GM19463 (cell line): ENCODE results near the gene DYDC2.
A peak's percentile ranks its signal among the peaks of the same experiment; 100 is the strongest.
"Not testable (repeated sequence)": the region's sequence is repeated elsewhere in the genome, so short reads cannot be mapped to it uniquely, and the experiment has no call there.

ENCODE experiments used
- ATAC-seq: cut with Tn5 transposase; IDR thresholded peaks from one replicate; pipeline ENCODE4 v1.9.1; 2021; ENCODE audit warnings: mild to moderate bottlenecking, moderate library complexity; ENCODE audit not compliant: unreplicated experiment

Gene DYDC2, protein sequence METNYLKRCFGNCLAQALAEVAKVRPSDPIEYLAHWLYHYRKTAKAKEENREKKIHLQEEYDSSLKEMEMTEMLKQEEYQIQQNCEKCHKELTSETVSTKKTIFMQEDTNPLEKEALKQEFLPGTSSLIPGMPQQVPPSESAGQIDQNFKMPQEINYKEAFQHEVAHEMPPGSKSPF

DNA sequence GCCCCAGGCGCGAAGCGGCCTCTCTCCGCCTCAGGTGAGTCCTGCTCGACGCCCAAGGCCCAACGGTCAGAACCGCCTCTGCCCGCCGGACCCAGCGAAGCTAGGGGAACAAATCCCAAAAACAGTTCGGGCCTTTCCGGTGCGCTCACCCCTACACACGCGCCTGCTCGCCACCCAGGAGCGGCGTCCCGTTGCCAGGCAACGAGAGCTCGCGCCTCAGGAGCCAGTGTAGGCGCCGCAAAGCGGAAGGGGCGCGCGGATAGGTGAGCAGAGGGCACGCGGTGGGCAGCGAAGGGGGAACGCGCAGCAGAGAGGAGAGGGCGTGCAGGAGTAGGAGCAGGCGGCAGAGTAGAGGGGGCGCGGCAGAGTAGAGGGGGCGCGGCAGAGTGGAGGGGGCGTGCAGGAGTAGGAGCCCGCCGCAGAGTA, at the start of gene DYDC2, which contains the start of gene DYDC1:
Gene DYDC2, plus strand, starts transcription at position 219 of the 426 bp plus-strand sequence. CDS start 5,663 bp downstream, outside the sequence.
Gene DYDC1, minus strand, starts transcription at position 193 of the 426 bp plus-strand sequence. CDS start 4,154 bp downstream, outside the sequence.
- peak; percentile 93 for ATAC-seq

DNA sequence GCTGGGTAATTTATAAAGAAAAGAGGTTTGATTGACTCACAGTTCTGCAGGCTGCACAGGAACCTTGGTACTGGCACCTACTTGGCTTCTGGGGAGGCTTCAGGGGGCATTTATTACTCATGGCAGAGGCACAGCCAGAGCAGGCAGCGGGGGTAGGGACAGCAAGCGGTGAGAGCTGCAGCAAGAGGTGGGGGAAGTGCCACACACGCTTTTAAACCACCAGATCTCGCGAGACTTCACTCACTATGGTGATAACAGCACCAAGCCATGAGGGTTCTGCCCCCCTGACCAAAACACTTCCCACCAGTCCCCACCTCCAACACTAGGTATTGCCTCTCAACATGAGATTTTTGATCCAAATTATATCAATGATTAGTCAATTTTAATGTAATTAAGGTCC, 43.1 kb upstream of the DYDC2 start:
- no peak for ATAC-seq

DNA sequence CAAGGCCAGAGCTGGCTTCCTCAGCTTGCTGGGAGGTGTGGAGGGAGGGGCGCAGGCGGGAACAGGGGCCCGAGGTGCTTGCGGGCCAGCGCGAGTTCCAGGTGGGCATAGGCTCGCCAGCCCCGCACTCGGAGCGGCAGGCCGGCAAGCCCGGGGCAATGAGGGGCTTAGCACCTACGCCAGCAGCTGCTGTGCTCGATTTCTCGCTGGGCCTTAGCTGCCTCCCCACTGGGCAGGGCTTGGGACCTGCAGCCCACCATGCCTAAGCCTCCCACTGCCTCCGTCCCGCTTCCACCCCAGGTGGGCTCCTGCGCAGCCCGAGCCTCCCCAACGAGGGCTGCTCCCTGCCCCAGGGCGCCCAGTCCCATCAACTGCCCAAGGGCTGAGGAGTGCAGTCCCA, 41.2 kb upstream of the DYDC2 start:
- no peak for ATAC-seq

DNA sequence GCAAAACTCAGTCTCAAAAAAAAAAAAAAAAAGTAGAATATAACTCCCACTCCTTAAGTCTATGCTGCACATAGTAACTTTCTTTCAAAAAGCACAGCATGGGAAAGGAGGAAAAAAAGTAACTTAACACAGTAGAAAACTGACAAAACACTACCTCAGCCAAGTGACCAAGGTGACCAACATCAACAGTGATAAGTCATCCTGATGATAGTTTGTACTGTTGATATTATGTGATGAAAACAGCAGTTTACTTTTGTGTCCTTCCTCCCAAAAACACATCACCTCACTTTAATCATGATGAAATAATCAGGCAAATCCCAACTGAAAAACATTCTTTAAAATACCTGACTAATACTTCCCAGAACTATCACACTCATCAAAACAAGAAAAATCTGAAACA, 37.8 kb upstream of the DYDC2 start:
- ATAC-seq = no peak

DNA sequence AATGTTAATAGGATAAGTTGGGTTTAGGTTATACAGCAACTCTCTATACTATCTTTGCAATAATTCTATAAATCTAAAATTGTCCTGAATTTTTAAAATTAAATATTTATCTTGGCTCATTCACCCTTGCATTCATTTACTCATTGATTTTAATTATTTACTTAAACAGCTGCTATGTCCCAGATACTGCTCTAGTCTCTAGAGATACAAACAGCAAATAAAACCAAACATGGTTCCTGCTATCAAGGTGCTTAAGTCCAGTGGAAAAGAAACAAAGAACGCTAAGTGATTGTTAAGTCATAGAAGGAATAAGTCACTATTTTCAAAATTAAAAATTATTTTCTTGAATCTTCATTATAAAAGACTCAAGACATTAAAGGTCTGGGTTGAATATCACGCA, 37.3 kb upstream of the DYDC2 start:
- no peak for ATAC-seq

DNA sequence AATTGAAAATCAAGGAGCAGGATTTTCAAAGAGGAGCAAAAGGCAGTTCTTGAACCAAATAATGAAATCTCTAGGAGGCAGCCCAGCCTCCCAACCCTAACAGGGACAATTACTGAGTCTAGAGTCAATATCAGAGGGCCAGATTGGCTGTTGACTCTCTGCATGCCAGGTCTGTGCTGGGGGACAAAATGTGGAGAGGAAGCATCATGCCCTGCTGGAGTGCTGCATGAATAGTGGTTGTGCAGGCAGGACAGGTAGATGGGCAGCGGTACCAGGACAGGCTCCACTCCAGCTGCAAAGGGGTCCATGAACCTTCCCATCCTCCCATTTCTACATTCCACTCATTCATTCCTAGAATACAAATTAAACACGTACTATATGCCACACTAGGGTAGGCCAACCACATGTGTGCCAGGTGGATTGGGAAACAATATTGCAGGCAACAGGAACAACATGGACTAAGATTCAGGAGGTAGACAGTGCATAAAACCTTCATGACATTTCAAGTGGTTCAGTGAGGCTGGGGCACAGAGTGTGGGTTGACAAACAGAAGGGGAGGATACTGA, 36.8 kb upstream of the DYDC2 start:
- no peak for ATAC-seq

DNA sequence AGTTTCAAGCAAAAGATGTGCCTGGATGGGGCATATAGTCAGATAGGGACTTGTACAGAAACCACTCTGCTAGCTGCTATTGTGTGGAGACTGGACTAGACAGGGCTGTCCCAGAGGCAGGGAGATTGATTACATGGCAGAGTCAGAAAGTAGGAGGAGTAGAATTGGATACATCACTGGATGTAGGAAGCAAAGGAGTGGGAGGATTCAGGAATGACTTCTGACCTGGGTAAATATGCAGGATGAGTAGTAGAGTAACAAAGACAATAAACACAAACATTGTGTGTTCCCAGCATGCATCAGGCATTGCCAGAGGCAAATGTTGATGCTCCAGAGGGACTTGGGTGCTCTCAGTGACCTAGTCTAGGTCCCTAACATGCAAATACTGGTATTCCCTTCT, 36.2 kb upstream of the DYDC2 start:
- ATAC-seq = no peak

DNA sequence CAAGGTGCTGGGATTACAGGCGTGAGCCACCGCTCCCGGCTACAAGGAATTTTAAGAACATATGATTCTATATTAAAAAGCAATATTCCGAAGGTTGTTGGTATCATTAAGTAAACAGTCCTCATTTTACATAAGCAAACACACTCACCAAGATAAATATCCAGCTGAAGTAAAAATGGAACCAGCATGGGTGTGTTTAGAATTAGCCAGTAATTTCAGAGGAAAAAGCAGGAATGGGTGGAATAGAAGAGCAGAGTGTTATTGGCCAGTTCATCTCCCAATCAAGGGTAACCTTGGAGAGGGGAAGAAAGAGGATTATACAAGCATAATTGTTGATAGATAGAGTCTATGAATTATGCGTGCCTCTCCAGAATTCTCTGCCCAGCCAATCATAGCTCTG, 35.4 kb upstream of the DYDC2 start:
- no peak for ATAC-seq

DNA sequence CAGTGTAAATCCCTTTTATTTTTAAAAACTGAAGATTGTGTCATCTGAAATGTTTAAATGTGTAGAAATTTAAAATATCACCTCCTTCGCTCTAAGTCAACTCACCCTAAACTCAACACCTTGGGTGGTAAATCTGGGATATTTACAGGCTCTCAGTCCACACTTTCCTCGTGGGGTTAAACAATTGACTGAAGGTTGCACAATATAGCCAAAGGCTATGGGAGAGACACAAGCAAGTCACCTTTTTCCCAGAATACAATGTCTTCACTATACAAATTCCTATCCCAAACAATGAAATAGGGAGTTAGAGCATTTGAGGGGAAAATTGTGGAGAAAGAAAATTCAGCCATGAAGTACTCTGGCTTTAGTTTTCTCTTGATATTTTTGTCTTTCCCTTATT, 34.4 kb upstream of the DYDC2 start:
- ATAC-seq = no peak

DNA sequence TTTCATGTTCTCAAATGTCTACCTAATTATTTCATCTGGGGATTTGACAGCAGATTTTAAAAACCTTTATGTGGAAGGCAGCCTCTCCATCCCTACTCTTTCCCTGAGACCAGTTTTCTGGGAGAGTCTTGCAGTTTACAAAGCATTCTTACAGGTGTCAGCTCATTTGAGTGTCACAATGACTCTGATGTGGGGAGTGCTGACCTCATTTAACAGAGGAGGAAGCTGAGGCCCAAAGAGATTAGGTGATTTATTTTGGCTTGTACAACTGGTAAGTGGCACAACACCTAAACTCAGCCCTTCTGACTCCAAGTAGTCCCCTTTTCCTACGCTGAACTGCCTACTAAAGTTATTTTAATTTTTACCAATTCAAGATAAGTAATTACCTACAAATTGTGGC, 33.9 kb upstream of the DYDC2 start:
- no peak for ATAC-seq

DNA sequence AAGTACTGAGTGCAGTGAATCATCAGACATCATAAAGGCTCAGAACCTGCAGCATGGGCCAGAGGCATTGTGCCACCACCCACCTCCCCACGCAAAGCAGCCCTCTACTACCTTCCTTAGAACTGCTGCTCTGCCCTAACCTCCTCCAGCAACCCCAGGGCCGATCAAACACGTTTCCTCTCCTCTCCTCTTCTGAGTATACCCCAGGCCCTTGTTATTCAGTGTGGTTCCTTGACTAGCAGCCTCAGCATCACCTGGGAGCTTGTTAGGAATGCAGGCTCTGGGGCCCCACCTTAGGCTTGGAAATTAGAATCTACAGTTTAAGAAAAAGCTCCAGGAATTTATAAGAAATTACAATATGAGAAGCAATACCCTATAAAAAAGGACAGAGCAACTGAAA, 33.3 kb upstream of the DYDC2 start:
- no peak for ATAC-seq

DNA sequence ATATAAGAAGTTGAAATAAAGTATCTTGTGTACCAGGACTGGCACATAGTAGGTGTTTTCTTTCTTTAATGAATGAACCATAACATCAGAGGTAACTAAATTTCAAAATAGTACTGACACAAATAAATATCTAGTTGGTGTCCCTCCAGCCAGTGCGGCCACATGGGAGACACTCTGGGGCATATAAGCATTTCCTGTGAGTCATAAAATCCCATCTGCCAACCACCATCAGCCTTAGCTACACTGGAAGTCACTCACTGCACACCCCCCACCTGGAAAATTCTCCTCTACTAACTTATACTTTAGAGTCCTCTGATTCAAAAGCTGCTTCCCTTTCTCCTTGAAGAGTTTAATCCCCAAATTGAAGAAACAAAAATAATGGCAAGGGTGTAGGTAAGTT, 32.5 kb upstream of the DYDC2 start:
- ATAC-seq = no peak

DNA sequence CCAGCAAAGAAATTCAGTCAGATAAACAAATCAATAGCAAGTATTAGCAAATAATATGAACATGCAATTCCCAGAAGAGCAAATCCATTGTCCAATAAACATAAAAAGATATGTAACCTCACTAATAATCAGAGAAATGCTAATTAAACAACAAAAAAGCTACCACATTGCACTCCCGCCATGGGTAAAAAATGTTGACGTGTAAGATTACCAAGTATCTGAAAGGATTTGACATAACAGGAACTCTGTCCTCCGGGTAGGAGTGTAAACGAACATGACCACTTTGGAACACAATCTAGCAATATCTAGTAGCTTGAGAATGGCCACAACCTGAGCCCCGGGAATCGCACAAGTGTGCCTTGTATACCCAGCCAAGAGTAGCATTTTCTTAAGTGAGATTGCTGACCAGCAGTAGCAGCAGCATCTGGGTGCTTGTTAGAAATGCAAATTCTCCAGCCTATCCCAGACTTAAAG, 31.7 kb upstream of the DYDC2 start:
- no peak for ATAC-seq

DNA sequence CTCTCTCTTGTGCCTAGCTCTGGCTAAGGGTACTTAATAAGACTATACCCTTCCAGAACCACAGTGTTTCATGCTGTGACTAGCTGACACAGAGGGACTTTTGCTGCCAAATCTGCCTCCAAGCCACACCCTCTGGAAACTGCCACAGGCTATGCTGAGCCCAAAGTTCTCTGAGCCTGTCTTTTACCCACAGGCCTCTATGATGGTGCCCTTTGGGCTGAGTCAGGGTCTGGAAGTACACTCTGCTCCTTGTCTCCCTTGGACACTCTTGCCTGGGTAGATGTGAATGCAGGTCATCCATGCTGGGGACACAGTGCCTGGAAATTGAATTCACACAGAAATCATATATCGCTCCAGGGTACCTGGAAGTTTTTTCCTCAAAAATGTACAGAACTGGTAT, 22.6 kb upstream of the DYDC2 start:
- ATAC-seq = no peak

DNA sequence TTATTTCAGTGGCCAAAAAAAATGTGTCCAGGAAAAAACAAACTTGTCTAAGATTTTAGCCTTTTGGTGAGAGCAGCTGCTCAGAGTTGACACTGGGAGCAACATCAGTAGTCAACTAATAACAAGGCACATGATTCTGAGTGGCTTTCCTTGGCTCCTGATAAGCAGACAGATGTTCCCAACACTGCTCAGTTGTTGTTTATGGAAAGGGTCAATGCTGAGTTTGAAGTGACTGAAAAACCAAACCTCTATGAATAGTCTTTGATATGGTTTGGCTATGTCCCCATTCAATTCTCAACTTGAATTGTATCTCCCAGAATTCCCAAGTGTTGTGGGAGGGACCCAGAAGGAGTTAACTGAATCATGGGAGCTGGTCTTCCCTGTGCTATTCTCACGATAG, 12.3 kb upstream of the DYDC2 start:
- ATAC-seq = no peak

DNA sequence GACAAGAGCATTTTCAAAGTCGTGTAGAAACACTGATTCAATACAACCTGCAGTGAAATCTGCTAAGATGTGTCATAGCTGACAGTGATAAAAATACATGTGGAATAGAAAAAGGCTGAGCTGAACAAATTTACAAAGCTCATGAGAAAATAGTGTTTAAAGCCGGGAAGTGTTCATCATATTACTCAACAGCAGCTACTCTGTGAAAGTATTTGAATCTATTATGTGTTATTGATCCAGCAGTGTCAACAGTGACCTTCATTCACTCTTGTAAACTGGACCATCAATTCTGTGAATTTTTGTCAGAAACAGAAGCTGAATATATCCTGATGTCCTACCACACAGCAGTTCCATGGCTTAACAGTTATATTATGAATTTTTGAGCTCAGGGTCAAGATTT, 11.7 kb upstream of the DYDC2 start:
- no peak for ATAC-seq

DNA sequence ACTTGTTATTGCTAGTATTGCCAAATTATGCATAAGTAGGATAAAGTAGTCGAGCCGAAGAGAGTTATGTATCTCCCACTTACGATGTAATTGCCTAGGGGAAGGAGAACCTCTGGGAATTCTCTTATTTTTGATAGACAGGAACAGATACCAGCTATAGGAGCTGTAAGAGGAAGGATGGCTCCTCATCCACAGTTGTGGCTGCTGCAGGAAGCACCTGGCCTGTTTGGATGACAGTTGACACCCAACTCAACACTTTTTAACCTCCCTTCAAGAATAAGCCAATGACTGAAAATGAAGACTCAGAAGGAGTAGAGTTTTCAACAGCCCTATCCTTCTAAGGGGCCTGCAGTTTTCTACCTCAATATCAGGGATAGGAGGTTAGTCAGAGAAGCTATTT, 6.3 kb upstream of the DYDC2 start:
- no peak for ATAC-seq

DNA sequence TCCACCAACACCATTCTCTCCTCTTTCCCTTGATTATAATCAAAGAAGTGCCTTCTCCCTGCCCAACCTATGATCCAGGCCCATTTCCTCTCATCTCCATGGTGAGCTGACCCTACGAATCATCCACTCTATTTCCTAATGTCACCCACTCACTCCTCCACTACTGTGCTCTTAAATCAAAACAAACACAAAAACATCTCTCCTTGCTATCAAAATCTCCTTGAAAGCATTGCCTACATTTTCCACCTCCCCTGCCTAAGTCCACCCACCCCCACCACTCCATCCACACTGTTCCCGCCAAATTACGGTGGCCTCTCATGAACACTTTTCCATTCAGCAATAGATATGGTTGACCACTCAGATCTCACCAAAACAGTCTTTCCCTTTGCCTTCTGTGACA, 5.4 kb upstream of the DYDC2 start:
- no peak for ATAC-seq

DNA sequence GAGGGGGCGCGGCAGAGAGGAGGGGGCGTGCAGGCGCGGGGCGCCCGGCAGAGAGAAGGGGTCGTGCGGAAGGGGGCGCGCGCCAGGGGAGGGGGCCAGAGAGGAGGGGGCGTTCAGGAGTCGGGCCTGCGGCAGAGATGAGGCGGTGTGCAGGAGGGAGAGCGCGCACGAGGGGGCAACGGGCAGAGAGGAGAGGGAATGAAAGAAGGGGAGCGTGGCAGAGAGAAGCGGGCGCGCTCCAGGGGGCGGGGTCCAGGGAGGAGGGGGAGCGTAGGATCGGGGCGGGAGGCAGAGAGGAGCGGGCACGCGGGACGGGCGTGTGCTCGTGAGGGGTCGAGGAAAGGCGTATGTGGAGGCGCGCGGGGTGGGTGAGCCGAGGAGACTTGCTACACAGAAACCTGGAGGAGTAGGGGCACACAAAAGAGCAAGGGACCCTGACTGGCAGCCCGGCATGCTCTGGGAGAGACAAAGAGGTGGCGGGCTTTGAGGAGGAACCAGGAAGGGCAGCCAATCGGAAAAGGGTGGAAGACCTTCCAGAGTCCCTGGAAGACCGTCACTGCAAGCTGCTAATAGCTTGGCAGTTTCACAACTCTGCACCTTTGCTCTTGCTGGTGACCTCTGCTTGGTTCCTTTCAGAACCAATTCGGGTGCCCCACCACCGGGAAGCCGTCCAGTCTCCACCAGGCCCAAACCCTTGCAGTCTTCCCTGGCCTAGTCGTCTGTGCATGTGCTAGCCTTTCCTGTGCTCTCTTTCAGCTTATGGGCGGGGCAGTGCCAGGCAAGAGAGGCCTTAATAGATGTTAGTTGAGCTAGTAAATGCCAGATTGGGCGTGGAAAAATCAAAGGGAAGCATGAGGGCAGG, 639 bp downstream of the DYDC2 start:
- ATAC-seq = no peak

DNA sequence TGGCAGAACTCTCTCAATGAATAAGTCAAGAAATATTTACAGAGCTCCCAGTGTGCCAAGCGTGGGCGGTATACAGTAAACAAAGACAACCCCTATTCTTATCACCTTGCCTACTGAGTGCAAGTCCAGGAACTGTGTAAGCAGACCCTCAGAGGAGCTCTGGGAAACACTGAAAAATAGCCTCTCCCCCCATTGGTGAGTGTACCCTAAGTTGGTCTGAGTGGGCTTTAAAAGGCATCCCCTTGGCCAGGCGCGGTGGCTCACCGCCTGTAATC, 1.2 kb downstream of the DYDC2 start:
- no peak for ATAC-seq

DNA sequence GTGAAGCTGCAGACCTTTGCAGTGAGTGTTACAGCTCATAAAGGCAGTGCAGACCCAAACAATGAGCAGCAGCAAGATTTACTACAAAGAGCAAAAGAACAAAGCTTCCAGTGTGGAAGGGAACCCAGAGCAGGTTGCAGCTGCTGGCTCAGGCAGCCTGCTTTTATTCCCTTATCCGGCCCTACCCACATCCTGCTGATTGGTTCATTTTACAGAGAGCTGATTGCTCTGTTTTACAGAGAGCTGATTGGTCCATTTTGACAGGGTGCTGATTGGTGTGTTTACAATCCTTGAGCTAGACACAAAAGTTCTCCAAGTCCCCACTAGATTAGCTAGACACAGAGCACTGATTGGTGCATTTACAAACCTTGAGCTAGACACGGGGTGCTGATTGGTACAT, 2.3 kb downstream of the DYDC2 start:
- not testable (repeated sequence) for ATAC-seq

DNA sequence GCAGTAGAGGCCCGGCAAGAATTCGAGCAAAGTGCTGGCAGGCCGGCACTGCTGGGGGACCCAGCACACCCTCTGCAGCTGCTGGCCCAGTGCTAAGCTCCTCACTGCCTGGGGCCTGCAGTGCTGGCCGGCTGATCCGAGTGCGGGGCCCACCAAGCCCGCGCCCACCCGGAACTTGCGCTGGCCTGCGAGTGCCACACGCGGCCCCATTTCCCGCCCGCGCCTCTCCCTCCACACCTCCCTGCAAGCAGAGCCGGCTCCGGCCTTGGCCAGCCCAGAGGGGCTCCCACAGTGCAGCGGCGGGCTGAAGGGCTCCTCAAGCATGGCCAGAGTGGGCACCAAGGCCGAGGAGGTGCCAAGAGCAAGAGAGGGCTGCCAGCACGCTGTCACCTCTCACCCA, 3.1 kb downstream of the DYDC2 start:
- ATAC-seq = no peak
